OCI-LY3 (cell line): ENCODE results near the gene FMO5.
"Not testable (repeated sequence)": the region's sequence is repeated elsewhere in the genome, so short reads cannot be mapped to it uniquely, and the experiment has no call there.

Experiments used
- H2AFZ ChIP-seq: fragments of 200-600, 300-600 bp; shearing (Covaris generic); 2 replicates; pipeline ENCODE4 v1.6.0; 2014; ENCODE audit warnings: antibody characterized with exemption, low read depth, low read length
- H3K27ac ChIP-seq: fragments of 200-600, 300-600 bp; sonication (generic); 2 replicates; pipeline ENCODE4 v1.5.1; 2014; ENCODE audit warnings: mild to moderate bottlenecking, low read length, moderate library complexity, mixed read lengths
- H3K27me3 ChIP-seq: fragments of 200-600, 300-600 bp; sonication (generic); 2 replicates; pipeline ENCODE4 v1.6.1; 2014; ENCODE audit warnings: low read depth, low read length, mixed read lengths
- H3K36me3 ChIP-seq: fragments of 200-600, 300-600 bp; sonication (generic); replicated peaks from 2 replicates; pipeline ENCODE3; 2014; ENCODE audit warnings: low read depth, low read length, mixed read lengths
- H3K4me1 ChIP-seq: fragments of 300-600, 200-600 bp; sonication (generic); 2 replicates; pipeline ENCODE4 v1.6.1; 2014; ENCODE audit warnings: low read length, mixed read lengths
- H3K4me2 ChIP-seq: fragments of 200-600, 300-600 bp; sonication (generic); 2 replicates; pipeline ENCODE4 v1.6.1; 2014; ENCODE audit warnings: low read length, mixed read lengths
- H3K4me3 ChIP-seq: fragments of 300-600, 200-600 bp; sonication (generic); 2 replicates; pipeline ENCODE4 v1.5.1; 2014; ENCODE audit warnings: antibody characterized with exemption, mild to moderate bottlenecking, low read length, moderate library complexity
- H3K79me2 ChIP-seq: fragments of 300-600, 200-600 bp; shearing (Covaris generic); 2 replicates; pipeline ENCODE4 v1.6.1; 2014; ENCODE audit warnings: mild to moderate bottlenecking, low read length, mixed read lengths
- H3K9ac ChIP-seq: fragments of 300-600, 200-600 bp; shearing (Covaris generic); 2 replicates; pipeline ENCODE4 v1.6.0; 2014; ENCODE audit warnings: mild to moderate bottlenecking, low read length, moderate library complexity
- H3K9me3 ChIP-seq: fragments of 200-600, 300-600 bp; shearing (Covaris generic); 2 replicates; pipeline ENCODE4 v1.6.1; 2014; ENCODE audit warnings: low read length, mixed read lengths; ENCODE audit not compliant: insufficient read depth
- H4K20me1 ChIP-seq: fragments of 200-600, 300-600 bp; sonication (generic); 2 replicates; pipeline ENCODE4 v1.6.1; 2016; ENCODE audit warnings: low read length, mixed read lengths; ENCODE audit not compliant: insufficient read depth
- CTCF ChIP-seq: fragments of 200-600, 300-600 bp; sonication (generic); IDR thresholded peaks from 2 replicates; pipeline ENCODE4 v1.5.1; 2014; ENCODE audit warnings: antibody characterized with exemption, low read length, low read depth
- EZH2phosphoT487 ChIP-seq: fragments of 200-600 bp; shearing (Covaris generic); IDR thresholded peaks from 2 replicates; pipeline ENCODE4 v1.6.1; 2018; ENCODE audit warnings: antibody characterized with exemption, mixed run types, low read depth

The FMO5 gene

GRCh38 chr1:147236448-147236847 lies 11.3 kb upstream of the FMO5 start:
- Histone ChIP-seq H3K79me2 (no peaks in the 10 kb centered on the region), H3K36me3 (no peaks in the 10 kb centered on the region), H4K20me1 (no peaks in the 10 kb centered on the region), H3K27ac (no peak overlapping the region), H3K9me3 (peaks cover 3% of the 10 kb centered on the region; the same call in 1 of the 2 replicates), H3K4me1 (no peaks in the 10 kb centered on the region), H3K9ac (no peak overlapping the region), H2AFZ (no peak overlapping the region), H3K4me2 (no peak overlapping the region), H3K4me3 (no peak overlapping the region), H3K27me3 (no peaks in the 10 kb centered on the region)
- no peak for TF ChIP-seq CTCF
- TF ChIP-seq EZH2phosphoT487, result no peak

- no peaks in the 10 kb centered on the region for H3K79me2 ChIP-seq
- no peaks in the 10 kb centered on the region for H3K4me1 ChIP-seq
- H3K4me2 ChIP-seq, result no peak overlapping the region
- no peak overlapping the region for H3K4me3 ChIP-seq
- H3K27ac ChIP-seq, result no peak overlapping the region
- peaks cover 3% of the 10 kb centered on the region; the same call in 1 of the 2 replicates for H3K9me3 ChIP-seq
- H4K20me1 ChIP-seq, result no peaks in the 10 kb centered on the region
- no peak for TF ChIP-seq EZH2phosphoT487
- no peak for TF ChIP-seq CTCF
- no peak overlapping the region for H3K9ac ChIP-seq
- no peaks in the 10 kb centered on the region for H3K27me3 ChIP-seq
- H2AFZ ChIP-seq, result no peak overlapping the region
- H3K36me3 ChIP-seq, result no peaks in the 10 kb centered on the region
Measured at GRCh38 chr1:147235822-147236221, 10.7 kb upstream of the FMO5 start.

- H3K9me3 ChIP-seq, H3K36me3 ChIP-seq, H4K20me1 ChIP-seq, H2AFZ ChIP-seq, H3K27me3 ChIP-seq, H3K9ac ChIP-seq, H3K4me3 ChIP-seq, H3K79me2 ChIP-seq, H3K27ac ChIP-seq, H3K4me2 ChIP-seq, H3K4me1 ChIP-seq: not testable (repeated sequence)
Measured at GRCh38 chr1:147233903-147234302, 8.8 kb upstream of the FMO5 start.

- H3K4me1 ChIP-seq, H3K4me3 ChIP-seq, H4K20me1 ChIP-seq, H3K9ac ChIP-seq, H2AFZ ChIP-seq, H3K79me2 ChIP-seq, H3K4me2 ChIP-seq, H3K36me3 ChIP-seq, H3K27me3 ChIP-seq, H3K27ac ChIP-seq, H3K9me3 ChIP-seq: not testable (repeated sequence)
Measured at GRCh38 chr1:147231032-147231431, 5.9 kb upstream of the FMO5 start.

GRCh38 chr1:147223740-147224615 lies 1.2 kb downstream of the FMO5 start:
- Histone ChIP-seq H3K9me3 (no peaks in the 10 kb centered on the region), H3K79me2 (no peaks in the 10 kb centered on the region), H3K4me1 (peaks cover 5% of the 10 kb centered on the region; the same call in 1 of the 2 replicates), H3K4me2 (no peak overlapping the region), H4K20me1 (no peaks in the 10 kb centered on the region), H3K4me3 (no peak overlapping the region), H3K27ac (no peak overlapping the region), H3K36me3 (no peaks in the 10 kb centered on the region), H3K27me3 (no peaks in the 10 kb centered on the region), H3K9ac (no peak overlapping the region), H2AFZ (no peak overlapping the region)
- TF ChIP-seq EZH2phosphoT487, result no peak
- no peak for TF ChIP-seq CTCF
